GM19351 (cell line): Measurements from ENCODE around the gene ANO5.
"Not testable (repeated sequence)": the region's sequence is repeated elsewhere in the genome, so short reads cannot be mapped to it uniquely, and the experiment has no call there.

Experiments
- ATAC-seq: cut with Tn5 transposase; IDR thresholded peaks from one replicate; pipeline ENCODE4 v1.9.1; 2021; ENCODE audit warnings: mild to moderate bottlenecking, moderate library complexity; ENCODE audit not compliant: unreplicated experiment

The ANO5 gene

GRCh38 chr11:22199243-22199642, 6.4 kb downstream of the ANO5 start:
- ATAC-seq: no peak

DNA sequence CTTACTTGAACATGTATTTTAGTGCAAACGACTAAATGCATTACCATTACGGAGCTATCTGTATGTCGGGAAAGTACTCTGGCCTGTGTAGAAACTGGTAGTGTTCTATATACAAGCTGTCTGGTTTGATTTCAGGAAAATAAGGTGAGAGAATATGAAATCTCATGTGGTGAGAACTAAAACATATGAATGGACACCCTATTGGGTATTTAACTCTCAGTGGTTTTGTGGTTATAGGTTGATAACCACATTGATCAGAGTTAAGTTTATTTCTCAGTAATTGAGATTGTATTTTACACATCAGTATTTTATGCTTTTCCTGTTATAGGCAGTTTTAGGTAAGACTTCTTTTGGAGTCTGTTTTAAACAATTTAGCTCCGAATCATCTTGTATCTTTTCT, 10.4 kb downstream of the ANO5 start:
- peak; percentile 51 for ATAC-seq

DNA sequence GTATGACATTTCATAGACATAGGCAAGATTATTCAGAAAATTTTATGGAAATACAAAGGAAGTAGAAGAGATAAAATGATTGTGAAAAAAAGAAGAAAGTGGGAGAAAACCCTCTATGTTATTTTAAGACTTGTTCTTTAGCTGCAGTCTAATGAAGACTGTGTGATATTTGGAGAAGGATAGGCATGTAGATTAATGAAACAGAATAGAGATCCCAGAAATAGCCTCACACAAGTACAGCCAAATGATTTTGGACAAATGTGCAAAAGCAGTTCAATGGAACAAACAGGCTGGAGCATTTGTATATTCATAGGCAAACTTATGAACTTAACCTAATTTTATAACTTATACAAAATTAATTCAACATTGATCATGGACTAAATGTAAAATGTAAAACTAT, 14.3 kb downstream of the ANO5 start:
- ATAC-seq: no peak

DNA sequence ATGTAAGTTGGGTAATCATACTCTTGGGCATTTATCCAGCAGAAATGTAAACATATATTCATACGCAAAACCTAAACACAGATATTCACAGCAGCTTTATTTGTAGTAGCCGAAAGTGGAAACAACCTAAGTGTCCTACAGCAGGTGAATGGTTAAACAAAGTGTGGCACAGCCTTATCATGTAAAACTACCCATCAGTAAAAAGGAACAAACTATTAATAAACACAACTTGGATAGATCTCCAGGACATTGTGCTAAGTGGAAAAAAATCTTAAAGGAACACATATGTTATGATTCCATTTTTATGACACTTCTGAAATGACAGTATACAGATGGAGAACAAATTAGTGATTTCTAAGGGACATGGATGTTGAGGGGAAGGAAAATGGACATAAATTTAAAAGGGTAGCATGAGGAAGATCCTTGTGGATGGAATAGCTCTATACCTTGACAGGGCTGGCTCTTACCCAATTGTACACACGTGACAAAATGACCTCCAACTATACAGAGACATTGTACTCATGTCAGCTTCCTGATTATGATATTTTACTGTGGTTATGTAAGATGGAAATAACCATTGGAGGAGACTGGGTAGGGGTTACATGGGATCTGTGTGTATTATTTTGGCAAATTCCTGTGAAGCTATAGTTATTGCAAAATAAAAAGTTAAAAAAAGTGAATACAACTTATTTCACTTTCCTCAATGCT, 15.4 kb downstream of the ANO5 start:
- ATAC-seq: no peak

DNA sequence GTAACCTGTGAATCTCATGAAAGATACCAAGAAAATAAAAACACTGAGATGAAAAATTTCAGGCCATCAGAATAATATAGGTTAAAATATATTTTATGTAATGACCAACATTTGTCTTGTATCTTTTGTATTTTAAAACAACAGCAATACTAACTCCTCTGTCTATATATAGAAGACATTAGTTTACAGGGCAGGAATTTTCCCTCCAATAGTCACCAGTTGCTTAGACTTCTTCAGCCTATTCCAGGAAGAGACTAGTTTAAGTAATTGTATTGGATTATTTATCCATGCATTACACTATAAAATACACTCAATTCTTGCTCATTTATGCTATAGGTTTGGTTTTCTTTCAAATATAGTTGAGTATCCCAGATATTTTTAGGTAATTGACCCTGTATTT, 24.1 kb downstream of the ANO5 start:
- no peak for ATAC-seq

- ATAC-seq: peak; percentile 50
Observed at GRCh38 chr11:22221143-22221542, 28.3 kb downstream of the ANO5 start.

DNA sequence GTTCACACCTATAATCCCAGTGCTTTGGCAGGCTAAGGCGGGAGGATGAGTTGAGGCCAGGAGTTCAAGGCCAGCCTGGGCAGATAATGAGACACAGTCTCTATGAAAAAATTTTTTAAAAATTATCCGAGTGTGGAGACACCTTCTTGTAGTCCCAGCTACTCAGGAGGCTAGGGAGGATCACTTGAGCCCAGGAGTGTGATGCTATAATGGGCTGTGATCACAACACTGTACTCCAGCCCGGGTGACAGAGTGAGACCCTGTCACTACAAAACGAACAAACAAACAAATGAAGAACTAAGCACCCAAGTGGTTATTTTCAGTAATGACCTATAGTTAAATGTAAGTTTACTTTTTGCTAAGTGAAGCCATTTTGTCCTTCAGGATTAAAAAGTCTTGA, 32.3 kb downstream of the ANO5 start:
- no peak for ATAC-seq

GRCh38 chr11:22234743-22235142, 41.9 kb downstream of the ANO5 start:
- ATAC-seq: no peak

DNA sequence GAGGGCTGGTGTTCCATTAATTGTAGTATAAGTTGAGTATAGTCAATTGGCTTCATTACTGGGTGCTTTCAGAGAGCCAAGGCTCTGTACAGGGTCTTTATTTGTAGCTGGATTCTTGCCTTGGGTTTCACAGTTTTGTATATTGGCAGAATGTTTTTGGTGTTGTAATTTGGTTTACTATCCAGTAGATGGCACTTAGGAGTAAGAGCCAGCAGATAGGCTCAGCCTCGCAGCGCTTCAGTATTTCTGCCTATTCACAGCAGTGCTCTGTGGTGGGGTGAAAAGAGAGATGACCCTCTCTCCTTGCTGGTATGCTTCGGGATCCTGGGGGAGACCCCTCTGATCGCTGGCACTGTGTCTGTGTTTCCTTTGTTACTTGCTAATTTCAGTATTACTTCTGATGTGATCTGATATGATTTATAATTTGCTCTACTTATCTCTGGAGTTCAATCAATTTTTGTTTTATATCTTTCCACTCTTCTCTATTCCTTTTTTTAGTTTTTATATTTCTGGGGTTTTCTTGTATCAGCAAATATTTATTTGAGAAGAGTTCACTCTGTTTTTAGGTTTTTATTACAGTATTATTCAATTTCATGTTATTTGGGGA, 52.2 kb downstream of the ANO5 start:
- peak; percentile 98 for ATAC-seq

DNA sequence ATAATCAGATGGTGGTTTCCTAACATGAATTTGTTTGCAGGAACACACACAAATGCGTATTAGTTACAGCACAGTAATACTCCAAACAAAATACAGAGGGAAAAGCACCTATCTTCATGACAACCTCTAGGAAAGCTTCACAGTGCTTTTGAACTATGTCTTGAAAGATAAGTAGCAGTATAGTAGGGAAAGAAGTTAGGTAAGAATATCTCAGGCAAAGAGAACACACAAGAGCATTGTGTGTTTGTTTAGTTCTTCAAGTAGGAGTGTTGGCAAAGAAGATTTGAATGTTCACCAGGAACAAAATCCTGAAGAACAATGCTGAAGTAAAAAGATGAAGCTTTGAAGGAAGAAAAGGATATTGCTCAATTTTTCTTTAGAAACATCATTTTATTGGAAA, 54.1 kb downstream of the ANO5 start:
- no peak for ATAC-seq

DNA sequence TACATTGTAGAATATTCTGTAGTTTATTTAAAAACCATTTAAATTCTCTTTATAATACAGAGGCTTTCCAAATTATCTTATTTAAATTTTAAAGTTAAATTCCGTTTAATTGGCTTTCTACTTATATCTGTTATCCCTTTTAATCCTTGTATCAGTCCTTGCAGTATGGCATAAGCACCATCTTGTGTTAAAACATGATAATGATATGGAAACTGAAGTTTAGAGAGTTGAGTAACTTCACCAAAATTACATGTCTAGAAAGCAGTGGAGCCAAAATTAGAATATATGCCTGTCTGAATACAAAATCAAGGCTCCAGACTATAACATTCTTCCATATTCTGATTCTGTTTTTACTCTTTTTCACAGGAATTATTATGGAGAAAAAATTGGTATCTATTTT, 57.0 kb downstream of the ANO5 start:
- ATAC-seq: no peak

DNA sequence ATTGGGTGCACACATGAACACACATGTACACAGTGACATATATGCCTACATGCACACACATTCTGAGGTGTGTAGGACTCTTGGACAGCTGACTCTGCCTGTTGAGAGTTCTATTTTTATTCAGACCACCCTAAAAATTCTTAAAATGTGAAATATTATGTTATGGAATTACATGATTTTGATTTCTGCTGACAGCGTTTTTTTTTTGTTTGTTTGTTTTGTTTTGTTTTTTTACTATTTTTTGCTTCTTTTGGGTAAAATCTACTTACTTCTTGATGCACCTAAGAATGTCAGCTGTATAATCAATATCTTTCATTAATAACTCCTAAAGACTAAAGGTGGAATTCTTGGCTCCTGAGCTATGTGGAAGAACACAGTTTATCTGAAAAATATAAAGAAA, 64.0 kb downstream of the ANO5 start:
- ATAC-seq: no peak

DNA sequence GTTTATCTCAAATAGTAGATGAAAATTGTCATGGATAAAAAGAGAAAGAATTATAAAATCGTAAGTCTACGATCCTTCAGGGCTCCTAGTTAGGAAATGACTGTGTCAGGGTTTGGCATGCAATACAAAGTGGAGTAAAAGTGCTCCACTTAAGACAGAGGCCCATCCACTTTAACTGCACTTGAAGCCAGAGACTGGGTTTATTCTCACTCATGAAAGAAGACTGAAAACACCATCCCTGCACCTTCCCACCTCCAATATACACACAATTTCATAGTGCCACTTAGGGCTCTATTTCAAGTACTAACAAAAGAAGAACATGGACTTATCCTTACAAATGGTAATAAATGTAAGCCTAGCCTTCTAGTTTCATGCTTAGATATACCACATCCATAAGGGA, 70.7 kb downstream of the ANO5 start:
- no peak for ATAC-seq

DNA sequence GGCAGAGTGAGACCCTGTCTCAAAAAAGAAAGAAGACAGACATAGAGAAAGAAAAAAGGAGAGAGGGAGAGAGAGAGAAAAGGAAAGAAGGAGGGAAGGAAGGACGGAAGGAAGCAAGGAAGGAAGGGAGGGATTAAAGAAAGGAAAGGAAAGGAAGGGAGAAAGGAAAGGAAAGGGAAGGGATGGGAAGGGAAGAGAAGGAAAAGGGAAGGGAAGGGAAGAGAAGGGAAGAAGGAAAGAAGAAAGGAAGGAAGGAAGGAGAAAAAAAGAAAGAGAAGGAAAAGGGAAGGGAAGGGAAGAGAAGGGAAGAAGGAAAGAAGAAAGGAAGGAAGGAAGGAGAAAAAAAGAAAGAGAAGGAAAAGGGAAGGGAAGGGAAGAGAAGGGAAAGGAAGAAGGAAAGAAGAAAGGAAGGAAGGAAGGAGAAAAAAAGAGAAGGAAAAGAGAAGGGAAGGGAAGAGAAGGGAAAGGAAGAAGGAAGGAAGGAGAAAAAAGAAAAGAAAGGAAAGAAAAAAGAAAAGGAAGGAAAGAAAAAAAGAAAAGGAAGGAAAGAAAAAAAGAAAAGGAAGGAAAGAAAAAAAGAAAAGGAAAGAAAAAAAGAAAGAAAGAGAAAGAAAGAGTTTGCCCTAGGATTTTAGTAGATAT, 76.2 kb downstream of the ANO5 start:
- not testable (repeated sequence) for ATAC-seq

DNA sequence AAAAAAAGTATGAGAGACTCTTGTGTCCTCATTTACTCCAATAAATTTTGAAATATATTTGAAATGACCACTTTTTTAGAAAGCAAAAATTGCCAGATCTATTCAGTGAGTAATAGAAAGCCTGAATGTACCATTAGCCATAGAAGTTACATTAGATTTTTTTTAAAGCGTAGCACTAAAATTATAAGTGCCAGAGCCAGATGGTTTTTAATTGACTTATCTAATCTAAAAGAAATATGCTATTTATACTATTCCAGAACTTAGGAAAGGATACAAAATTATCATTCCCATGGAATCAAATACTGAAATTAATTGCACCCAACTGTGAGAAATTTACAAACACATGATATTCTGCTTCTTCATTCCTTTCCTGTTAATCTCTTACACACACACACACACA, 80.9 kb downstream of the ANO5 start:
- no peak for ATAC-seq

DNA sequence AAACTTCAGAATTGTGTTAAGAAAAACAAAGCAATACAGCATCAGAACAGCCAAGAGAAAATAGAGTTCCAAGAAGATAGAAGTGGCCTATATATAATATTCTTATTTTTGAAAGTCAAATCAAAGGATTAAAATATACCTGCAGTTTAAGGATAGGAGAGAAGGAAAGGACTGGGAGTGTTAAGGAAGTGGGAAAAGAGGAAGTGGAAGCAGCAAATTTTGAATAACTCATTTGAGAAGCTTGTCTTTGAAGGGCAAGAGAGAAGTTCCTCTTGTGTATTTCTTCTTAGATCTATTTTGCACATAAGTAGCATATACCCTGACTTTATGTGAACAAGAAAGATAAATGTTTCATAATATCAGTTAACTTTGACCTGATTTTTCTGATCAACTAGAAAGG, 82.7 kb downstream of the ANO5 start:
- ATAC-seq: no peak

DNA sequence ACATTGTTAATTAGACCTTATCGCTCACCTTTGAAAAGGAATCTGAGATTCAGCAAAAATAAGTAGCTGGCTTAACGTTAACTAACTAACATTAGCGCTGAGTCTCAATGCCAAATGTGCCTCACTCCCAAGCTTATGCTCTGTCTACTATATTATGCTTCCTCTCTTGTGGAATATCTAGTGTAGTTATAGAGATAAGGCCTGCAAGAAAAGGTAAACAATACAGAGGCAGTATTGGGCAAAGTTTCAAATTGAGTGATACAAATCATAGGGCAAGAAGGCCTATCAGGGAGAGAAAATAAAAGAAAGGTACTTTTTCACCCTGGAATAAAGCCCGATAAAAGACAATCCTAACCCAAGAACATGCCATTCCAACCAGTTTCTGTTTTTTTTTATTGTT, 83.7 kb downstream of the ANO5 start:
- ATAC-seq: no peak

GRCh38 chr11:22284991-22285390, 92.1 kb downstream of the ANO5 start:
- ATAC-seq: not testable (repeated sequence)

DNA sequence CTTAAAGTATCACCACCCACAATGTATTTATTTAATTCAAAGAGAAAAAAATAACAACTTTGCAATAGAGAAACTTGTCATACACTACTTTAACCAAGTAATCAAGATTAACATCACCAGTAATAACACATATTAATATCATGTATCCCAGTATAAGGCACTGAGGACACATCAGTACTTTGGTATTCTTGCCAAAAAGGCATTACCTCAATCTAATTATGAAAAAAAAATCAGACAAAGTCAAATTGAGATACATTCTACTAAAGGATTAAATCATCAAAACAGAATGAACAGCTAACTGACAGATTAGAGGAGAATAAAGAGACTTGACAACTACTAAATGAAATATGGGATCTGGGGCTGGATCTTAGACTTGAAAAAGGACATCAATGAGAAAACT, 109.5 kb downstream of the ANO5 start:
- no peak for ATAC-seq

DNA sequence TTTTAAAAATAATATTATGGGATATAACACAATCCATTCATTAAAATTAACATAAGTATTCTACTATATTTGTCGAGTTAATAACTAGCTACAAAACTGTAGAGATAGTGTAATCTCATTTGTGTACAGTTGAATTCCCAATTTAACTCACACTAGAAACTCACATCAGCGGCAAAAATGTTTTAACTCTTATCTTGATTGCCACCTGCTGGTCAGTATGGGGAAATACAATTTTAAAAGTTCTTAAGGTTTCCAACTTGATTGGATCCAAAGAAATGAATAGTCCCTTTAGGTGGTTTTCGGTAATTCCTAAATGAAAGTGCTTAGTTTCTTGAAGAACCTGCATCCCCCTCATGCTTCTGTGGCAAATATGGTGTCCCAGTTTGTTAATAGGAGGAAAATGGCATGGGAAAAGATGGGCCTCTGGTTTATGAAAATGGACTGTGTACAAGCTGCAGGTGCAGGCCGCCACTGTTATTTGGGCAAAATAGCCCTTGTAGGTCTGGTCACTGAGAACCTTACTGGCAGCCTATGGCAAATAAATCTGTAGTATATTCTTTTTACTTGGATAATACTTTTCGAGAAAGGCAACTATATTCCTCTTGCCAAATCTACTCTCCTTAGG, 111.6 kb downstream of the ANO5 start:
- peak; percentile 74 for ATAC-seq

GRCh38 chr11:22317656-22318055, 124.8 kb downstream of the ANO5 start:
- no peak for ATAC-seq

DNA sequence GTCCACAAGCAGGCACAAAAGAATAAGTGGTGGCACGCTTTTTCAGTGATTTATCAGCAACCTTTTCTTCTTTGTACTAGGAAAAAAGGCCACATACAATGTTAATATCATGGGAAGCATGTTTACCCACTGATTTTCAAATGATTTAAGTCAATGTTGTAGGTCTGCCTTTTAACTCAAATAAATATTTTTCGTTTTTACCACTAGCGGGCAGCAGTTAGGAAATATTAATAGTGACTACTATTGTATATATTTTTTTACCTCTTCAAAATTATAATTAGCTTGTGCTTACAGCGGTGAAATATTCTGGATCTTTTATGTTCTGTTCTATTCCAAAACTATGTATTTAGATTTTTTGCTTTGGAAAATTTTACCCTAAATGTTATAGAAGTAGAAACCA, 138.9 kb downstream of the ANO5 start:
- no peak for ATAC-seq
